HL-60/S4 treated with retinoic acid at 250 ng/mL for 4 days and 3 days (cell line): ENCODE results near the gene TAS2R30.

Experiments used
- in situ Hi-C: fragments of 300-500 bp; cut with MboI; formaldehyde crosslinking; loops from 2 replicates; pipeline ENCODE4 v1.7.0; 2022; ENCODE audit warnings: low sequenced_read_pairs

TAS2R30 gene, protein sequence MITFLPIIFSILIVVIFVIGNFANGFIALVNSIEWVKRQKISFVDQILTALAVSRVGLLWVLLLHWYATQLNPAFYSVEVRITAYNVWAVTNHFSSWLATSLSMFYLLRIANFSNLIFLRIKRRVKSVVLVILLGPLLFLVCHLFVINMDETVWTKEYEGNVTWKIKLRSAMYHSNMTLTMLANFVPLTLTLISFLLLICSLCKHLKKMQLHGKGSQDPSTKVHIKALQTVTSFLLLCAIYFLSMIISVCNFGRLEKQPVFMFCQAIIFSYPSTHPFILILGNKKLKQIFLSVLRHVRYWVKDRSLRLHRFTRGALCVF

DNA sequence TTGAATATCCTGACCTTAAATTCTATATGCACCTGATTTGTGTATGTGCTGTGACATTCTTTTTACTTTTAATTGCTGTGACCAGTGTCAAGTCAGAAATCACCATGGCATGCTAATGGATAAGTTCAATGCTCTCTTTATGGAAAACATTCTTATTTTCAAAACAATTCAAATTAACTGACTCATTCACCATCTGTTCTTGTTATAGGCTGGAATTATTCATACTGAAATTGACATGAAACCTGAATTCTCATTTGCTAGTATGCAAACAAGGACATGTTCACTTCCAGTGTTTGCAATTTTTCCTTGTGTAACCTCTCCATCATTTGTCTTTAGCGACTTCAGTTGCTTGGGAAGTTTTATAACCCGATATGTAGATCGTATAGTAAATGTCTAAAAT lies at the start of gene TAS2R30:
Gene TAS2R30 (minus strand): TSS at position 340 of the 400 bp plus-strand sequence. CDS start 400 bp downstream, outside the sequence.
- in situ Hi-C loops: no loop called here

DNA sequence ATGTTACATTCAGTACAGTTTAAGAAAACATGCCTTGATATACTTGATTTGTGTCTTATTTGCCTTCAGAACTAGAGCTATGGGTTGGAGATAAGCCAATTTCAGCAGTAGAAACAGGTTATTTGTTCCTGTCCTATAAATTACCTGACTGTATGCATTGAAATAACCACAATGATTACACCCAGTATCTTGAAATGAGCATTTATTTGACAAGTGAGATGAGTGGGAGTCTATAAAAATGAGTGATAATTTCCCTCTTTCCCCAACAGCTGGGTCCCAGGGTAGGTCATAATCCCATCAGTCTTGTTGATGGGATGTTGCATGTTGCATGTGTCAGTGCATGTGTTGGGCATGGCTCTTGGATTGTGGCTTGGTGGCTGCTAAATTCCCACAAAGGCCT lies 48.6 kb upstream of the TAS2R30 start:
- in situ Hi-C loops: no loop called here

DNA sequence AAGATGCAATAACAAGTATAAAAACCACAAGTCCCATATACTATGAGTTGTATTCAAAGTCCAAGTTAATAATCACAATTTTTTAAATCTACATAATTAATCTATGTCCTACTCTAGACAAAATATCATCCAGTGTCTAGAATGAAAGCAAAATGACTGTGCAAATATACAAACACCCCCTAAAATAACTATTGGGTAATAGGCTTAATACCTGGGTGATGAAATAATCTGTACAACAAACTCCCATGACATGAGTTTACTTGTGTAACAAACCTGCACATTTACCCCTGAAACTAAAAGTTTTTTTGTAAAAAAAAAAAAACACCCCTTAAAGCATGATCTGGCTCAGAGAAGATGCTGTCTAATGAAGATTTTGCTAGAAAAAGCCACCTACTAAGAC lies 48.1 kb upstream of the TAS2R30 start:
- in situ Hi-C loops: no loop called here

DNA sequence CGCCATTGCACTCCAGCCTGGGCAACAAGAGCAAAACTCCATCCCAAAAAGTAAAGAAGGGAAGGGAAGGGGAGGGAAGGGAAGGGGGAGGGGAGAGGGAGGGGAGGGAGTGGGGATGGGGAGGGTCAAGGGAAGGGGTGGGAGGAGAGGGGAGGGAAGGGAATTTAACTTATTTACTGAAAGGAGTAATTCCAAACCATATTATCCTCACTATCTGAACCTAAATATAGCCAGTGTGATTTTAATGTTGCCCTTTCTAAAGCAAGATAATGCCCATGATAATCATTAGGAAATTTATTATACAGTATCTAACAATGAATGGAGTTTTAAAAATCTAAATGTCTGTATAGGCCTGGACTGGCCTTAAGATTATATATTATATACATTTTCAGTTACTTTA lies 43.8 kb upstream of the TAS2R30 start:
- in situ Hi-C loops: no loop called here

DNA sequence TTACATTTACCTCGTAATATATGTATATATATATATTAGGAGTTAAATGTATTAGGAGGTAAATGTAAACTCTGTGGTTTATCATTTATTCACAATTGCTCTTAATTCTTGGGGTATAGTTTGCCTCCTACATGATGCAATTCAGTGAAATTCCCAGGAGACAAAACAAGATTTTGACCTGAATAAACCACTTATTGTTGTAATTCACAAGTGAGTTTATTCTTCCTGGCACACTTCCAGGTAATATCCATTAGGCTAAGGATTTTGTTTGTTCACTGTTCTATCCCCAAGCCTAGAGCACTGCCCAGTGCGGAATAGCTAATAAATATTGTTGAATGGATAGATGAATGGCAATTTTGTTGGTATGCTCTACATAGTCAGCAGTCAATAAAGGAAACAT lies 39.6 kb upstream of the TAS2R30 start:
- in situ Hi-C loops: no loop called here

DNA sequence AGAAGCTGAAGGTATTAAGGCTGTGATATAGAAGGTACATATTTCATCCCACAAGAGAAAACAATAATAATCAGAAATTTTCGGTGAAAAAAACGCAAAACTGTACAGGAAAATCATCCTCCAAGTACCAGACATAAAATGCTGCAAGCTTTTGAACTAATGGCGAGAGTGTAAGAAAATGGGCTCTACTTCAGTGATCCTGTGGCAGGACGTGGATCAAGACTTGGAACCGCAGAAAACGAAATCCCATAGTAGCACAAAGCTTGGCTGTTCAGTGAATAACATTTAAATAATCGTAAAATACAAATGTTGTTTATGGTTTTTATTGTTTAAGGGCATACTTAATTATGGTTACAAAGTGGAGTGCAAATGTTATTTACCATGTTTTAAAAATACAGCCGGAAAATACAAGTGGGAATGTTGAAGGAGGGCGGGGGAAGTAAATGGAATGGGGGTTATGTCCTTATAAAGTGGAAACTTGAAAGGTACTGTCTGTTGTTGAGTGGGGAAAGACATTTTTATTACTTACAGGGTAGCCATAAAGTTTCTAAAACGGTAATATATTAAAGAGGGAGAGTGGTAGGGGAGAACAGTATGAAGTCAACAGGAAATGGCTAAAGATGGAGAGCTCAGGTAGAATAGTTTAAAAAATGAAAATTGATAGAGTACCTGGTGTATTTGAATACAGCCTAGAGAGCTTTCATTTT lies 37.7 kb upstream of the TAS2R30 start:
- in situ Hi-C loops: no loop called here

DNA sequence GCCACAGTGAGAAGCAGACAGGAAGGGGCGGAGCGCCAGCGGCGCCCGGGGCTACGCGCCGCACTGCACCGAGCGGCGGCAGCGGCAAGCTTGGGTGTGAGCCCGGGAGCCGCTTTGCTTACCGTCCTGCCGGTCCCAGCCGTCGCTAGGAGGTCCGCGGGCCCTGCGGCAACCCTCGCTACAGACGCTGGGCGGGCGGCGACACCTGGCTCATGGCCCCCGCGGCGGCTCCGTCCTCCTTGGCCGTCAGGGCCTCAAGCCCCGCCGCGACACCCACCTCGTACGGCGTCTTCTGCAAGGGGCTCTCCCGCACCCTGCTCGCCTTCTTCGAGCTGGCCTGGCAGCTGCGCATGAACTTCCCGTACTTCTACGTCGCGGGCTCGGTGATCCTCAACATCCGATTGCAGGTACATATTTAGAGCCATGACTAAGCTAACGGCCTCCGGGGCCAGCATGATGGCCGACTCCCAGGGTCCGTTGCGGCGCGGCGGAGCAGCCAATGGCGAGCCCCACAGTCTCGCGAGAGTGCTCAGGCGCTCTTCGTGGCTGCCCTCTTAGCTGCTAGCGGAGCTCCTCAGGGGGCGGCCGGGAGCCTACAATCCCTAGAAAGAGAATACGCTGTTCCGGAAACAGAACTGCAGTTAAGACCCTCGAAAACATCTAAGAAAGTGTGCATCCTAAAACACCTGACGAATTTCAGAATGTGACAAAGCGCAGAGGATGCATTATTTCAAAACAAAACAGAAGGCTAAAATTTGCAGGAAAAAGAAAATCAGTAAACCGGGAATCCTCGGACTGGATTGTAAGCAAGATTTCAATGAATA lies 36.9 kb upstream of the TAS2R30 start, which contains the start of gene SMIM10L1:
Gene SMIM10L1 (plus strand): TSS at position 50 of the 824 bp plus-strand sequence. CDS start 163 bp downstream, at position 213.
- in situ Hi-C loops: no loop called here

DNA sequence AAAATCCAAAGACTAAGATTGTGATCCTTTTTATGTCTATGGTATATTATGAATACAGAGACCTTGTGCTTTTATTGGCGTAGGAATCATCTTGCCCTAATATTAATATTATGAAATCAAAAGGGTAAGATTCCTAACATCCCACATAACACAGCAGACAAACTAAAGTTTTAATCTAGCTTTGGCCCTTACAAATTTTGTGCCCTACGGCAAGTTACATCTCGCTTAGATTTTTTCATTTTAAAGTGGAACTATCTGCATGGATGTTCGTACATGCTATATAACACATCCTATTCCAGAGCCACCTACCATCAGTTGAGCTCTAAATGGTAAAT lies 36.3 kb upstream of the TAS2R30 start:
- in situ Hi-C loops: no loop called here

DNA sequence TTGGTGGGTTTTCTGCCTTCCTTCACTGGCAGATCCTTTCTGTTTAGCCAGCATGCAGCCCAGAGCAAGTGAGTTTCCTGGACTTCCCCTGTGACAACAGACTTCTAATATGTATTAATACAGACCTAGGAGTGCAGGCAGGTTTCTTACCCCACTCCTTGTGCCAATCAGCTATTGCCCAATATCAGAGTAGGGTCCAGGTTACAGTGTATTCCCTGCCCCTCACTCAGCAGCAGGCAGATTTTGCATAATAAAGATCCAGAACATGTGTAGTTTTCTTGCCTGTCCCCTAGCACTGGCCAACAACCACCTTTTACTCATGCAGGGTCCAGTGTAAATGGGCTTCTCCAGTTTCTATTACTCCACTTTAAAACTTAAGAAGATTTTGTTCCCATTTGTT lies 31.9 kb upstream of the TAS2R30 start:
- in situ Hi-C loops: no loop called here

DNA sequence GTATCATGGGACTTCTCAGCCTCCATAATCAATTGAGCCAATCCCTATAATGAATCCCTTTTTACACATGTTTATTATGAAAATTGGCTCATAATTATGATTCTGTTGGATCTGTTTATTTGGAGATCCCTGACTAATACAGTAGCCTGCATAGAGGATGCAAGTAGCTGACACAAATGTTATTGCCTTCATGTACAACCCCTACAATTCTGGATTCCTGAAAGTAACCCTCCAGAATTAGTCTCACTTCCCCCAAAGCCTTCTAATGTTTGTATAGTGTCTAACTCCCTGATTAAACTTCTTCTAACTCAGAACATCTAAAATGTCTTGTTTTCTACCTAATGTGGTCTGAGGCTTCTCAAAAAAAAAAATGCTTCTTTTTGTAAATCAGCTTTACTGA lies 29.9 kb upstream of the TAS2R30 start:
- in situ Hi-C loops: no loop called here

DNA sequence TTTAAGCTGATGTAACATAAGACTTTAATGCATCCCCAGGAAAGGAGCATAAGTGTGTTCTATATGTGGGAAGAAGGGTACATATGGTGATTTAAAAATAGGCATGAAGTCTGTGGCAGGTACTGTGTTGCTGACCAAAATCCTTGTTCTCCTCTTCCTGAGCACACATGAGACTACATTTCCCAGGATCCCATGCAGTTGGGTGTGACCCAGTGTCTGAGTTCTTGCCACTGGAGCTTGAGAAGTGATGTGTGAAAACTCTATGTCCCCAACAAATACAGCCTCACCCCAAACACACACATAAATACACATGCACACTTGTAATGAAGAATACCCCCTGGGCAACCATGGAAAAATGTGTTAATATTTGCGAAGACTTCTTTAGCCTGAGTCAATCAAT lies 28.1 kb upstream of the TAS2R30 start:
- in situ Hi-C loops: no loop called here

DNA sequence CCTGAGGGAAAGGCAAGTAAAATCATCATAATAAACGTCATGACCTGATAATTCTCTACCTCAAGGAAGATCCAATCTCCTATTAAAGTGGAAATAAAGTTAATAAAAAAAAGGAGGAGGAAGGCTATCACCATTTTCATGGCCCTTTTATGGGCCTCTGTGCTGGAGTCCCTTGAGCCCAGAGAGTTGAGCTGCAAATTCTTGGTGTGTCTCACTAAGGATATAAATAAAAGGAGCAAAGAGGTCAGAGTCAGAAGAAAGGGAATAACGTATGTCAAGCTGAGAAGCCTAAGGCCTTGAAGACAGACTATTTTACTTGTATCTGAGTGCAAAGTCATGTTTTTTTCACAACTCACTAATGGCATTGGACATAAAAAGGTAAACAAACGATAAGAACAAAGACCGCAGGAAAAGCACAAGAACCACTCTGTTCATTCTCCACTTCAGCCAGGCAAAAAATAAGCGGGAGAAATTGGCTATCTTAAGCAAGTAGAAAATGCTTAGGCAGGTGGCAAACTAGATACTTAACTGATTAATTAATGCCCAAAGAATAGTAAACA lies 24.5 kb upstream of the TAS2R30 start:
- in situ Hi-C loops: no loop called here

DNA sequence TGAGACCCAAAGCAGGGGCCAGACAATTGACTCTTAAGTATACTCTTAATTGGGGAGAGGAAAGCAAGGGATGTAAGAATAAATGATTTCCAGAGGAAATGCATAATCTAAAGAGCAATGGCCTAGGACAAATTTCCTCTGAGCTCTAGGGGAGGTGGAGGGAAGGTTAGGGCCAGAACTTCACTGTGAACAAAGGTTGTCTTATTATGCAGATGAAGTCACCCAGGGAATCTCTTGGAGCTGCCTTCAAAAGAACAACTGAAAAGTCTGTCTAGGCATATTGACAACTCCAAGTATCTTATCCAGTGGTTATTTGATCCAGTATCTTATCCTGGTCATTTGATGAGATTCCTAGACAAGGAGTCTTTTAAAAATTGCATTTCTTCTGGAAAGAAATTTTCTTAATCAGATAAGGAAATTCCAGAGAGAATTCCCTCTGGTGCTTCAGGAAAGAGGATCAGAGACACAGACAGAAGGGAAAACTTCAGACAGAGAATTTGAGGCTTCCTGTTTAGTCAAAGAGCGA lies 20.0 kb upstream of the TAS2R30 start:
- in situ Hi-C loops: no loop called here

DNA sequence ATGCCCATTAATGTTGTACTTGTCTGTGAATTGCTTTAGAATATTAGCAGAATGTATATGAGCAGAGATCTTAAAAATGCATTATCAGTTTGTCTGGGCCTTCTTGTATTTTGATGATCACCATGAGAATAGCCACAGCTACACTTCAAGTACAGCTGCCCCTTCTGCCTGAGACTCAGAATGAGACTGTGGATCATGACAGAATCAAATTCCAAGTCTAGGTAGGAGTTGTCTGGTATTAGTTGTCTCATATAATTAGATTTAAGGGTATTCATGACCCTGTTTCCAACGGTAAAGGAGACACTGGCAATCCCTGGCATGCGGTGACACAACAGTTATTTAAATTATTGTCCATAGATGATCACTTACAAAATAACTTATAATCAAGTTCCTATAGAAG lies 18.3 kb upstream of the TAS2R30 start:
- in situ Hi-C loops: no loop called here

DNA sequence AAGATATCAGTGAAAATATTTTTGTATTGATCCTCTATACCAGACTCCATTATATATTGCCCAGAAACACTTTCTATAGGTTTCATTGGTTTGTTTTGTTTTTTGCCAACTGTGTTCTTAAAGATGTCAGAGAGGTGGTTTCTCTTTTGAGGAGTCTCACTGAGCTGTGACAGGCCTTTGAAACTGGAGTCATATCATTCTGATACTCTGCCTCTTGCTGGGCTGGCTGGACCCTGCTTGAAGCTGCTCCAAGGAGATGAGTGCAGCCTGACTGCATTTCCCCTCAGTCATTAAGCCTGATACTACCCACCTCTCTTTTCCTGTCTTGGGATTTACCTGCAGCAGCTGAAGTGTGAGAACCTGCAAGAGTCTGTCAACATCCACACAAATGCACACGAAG lies 16.4 kb upstream of the TAS2R30 start:
- in situ Hi-C loops: no loop called here

DNA sequence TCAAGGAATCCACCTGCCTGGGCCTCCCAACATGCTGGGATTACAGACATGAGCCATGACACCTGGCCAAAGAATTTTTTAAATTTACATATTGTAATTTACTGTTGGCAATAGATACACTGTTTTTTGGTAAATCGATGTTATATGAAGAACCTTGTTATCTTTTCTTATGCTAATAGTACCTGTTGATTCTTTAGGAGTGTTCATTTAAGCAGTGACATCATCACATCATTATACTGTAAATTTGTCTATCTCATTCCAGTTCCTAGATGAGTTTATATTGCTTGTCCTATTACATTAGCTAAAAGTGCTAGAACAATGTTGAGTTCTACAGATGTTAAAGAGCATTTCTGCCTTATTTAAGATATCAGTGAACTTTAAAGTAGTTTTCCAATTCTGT lies 13.0 kb upstream of the TAS2R30 start:
- in situ Hi-C loops: no loop called here

DNA sequence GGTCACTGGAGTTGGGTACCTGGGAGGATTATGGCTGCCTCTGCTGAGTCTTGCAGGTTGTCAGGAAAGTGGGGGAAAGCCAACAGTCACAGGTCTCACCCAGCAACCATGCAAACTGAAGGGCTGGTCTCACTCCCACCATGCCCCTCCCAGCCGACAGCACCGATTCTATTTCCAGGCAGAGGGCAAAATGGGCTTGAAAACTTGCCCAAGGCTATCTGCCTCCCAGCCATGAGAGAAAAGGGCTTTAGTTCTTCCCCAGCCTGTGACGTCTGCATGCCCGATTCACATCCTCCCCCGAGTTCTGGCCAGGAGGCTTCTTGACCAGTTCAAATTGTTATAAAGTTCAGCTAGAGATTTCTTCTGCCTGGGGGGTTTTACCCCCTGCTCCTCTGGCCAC lies 9.9 kb upstream of the TAS2R30 start:
- in situ Hi-C loops: no loop called here

DNA sequence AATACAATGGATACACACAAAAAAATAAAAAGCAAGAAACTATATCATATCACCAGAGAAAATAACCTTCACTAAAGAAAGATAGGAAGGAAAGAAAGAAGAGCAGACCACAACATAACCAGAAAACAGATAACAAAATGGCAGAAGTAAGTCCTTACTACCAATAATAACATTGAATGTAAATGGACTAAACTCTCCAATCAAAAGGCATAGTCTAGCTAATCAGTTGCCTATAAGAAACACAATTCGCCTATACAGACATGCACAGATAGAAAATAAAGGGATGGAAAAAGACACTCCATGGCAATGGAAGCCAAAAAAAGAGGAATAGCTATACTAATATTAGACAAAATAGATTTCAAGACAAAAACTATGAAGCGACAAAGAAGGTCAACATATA lies 8.9 kb upstream of the TAS2R30 start:
- in situ Hi-C loops: no loop called here

DNA sequence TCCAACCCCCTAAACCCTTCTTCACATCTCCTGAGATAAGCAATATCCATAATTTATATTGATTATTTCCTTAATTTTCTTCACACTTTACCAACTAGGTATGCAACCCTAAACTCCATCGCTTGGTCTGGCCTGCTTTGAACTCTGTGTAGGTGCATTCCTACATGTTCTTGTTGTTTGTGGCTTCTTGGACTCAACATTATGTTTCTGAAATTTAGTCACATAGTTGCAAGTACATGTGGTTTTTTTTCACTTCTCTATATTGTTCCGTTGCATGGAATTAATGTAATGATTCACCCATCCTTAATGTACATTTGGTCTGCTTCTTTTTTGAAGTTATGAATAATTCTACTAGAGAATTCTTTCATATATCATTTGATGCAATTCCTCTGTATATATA lies 1.6 kb upstream of the TAS2R30 start:
- in situ Hi-C loops: no loop called here

DNA sequence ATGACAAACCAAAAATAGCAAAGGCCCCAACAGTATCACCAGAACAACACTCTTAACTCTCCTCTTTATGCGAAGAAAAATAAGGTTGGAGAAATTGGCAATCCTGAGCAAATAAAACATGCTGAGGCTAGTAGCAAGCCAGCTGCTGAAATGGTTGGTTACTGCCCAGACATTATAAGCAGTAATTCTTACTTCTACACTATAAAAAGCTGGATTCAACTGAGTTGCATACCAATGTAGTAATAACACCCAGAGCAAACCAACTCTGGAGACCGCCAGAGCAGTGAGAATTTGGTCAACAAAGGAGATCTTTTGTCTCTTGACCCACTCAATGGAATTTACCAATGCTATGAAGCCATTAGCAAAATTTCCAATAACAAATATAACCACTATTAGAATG lies 628 bp downstream of the TAS2R30 start:
- in situ Hi-C loops: no loop called here

DNA sequence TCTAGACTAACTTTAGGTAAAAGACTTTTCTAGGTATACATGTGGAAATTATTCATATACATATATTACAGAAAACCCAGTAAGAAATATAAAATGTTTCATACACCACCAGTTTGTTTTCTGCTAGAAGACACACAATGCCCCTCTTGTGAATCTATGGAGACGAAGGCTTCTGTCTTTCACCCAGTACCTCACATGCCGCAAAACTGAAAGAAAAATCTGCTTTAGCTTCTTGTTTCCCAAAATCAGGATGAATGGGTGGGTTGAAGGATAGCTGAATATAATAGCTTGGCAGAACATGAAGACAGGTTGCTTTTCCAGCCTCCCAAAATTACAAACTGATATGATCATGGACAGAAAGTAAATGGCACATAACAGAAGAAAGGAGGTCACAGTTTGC lies 1.3 kb downstream of the TAS2R30 start:
- in situ Hi-C loops: no loop called here
